HCT116 (cell line): Measurements from ENCODE around the gene FAF2. TPM values are rescaled to one million over a fixed set of nuclear protein-coding genes. Genes with fewer than 3 reads are reported as not detected.

ENCODE experiments used
- ATAC-seq: fragments of 200-7000 bp; cut with Tn5 transposase; 2 replicates; pipeline ENCODE4 v1.9.1; 2020; ENCODE audit warnings: mild to moderate bottlenecking, moderate library complexity
- BruUV-seq: library from RNA; stranded (reverse); fragments of 400-500 nt; replicated peaks from 2 replicates; lab custom pipeline; 2021; lab: Mats Ljungman, UMichigan
- CTCF ChIA-PET: fragments of 300-600 bp; sonication (Branson Sonifier 250); formaldehyde crosslinking; loops from one replicate; lab custom pipeline; 2021; ENCODE audit warnings: antibody characterized with exemption; lab: Charles Lee
- POLR2A ChIA-PET: fragments of 300-600, 350-600 bp; sonication (Branson Sonifier 250); formaldehyde crosslinking; loops from one replicate; lab custom pipeline; 2021; ENCODE audit warnings: antibody characterized with exemption; lab: Charles Lee
- RAD21 ChIA-PET, 2 experiments: fragments of 300-600 bp; sonication (Branson Sonifier 250); formaldehyde crosslinking; loops; one replicate each; lab custom pipeline; 2023; ENCODE audit warnings: low total read pairs in 2 of 2; ENCODE audit not compliant: uncharacterized antibody in 2 of 2, unreplicated experiment in 2 of 2, low non-redundant PET in 1 of 2; lab: Charles Lee
- DNase-seq: peaks from one replicate; pipeline ENCODE4 v3.0.0-alpha.2; 2010; ENCODE audit warnings: low read depth, low spot score
- H2AFZ ChIP-seq: fragments of 200-600 bp; shearing (Covaris generic), sonication (generic); 2 replicates; pipeline ENCODE4 v1.6.1; 2017; ENCODE audit warnings: low read depth, mixed run types, mixed read lengths, antibody characterized with exemption, low read length; ENCODE audit not compliant: poor library complexity, severe bottlenecking
- H3K27ac ChIP-seq: 2 replicates; pipeline ENCODE4 v1.5.1; 2012; ENCODE audit warnings: low read depth, low read length
- H3K27me3 ChIP-seq: fragments of 200-600 bp; sonication (generic); 2 replicates; pipeline ENCODE4 v1.6.1; 2016; ENCODE audit warnings: mixed run types, low read length, mixed read lengths; ENCODE audit not compliant: insufficient read depth
- H3K36me3 ChIP-seq, 2 experiments: fragments of 200-500 bp in 1 of 2; fragments of 200-600 bp in 1 of 2; sonication (Bioruptor generic) in 1 of 2; sonication (generic) in 1 of 2; 2 replicates each; pipeline versions ENCODE4 v1.5.1 to v1.6.1; 2014 to 2016; ENCODE audit warnings: low read length in 2 of 2, inconsistent platforms in 1 of 2, mixed read lengths in 1 of 2, mixed run types in 1 of 2; ENCODE audit not compliant: insufficient read depth in 2 of 2, control insufficient read depth in 1 of 2
- H3K4me1 ChIP-seq, 2 experiments: fragments of 200-600 bp in 1 of 2; sonication (generic) in 1 of 2; 2 replicates each; pipeline versions ENCODE4 v1.5.1 to v1.6.1; 2012 to 2017; ENCODE audit warnings: low read length in 2 of 2, inconsistent platforms in 1 of 2, mild to moderate bottlenecking in 1 of 2, mixed read lengths in 1 of 2, mixed run types in 1 of 2, moderate library complexity in 1 of 2; ENCODE audit not compliant: insufficient read depth in 2 of 2, control insufficient read depth in 1 of 2
- H3K4me2 ChIP-seq: fragments of 200-600 bp; sonication (generic); 2 replicates; pipeline ENCODE4 v1.6.1; 2017; ENCODE audit warnings: mixed run types, low read length, mixed read lengths
- H3K4me3 ChIP-seq, 2 experiments: fragments of 200-600 bp in 1 of 2; sonication (generic) in 1 of 2; replicated peaks in 1 of 2; 2 replicates each; pipeline ENCODE4 v1.5.1; 2011 to 2016; ENCODE audit warnings: low read length in 2 of 2, control low read depth in 1 of 2, low read depth in 1 of 2, mild to moderate bottlenecking in 1 of 2, mixed read lengths in 1 of 2, mixed run types in 1 of 2
- H3K79me2 ChIP-seq: fragments of 200-600 bp; sonication (generic); 2 replicates; pipeline ENCODE4 v1.6.1; 2017; ENCODE audit warnings: mild to moderate bottlenecking, mixed run types, low read length, moderate library complexity, mixed read lengths; ENCODE audit not compliant: insufficient read depth
- H3K9ac ChIP-seq: fragments of 200-600 bp; sonication (generic); 2 replicates; pipeline ENCODE4 v1.6.1; 2016; ENCODE audit warnings: low read length, mixed read lengths
- H3K9me2 ChIP-seq: fragments of 200-600 bp; sonication (generic), shearing (Covaris generic); 2 replicates; pipeline ENCODE4 v1.6.1; 2017; ENCODE audit warnings: mixed run types, mild to moderate bottlenecking, moderate library complexity; ENCODE audit not compliant: insufficient read depth
- H3K9me3 ChIP-seq, 2 experiments: fragments of 200-500 bp in 1 of 2; fragments of 200-600 bp in 1 of 2; sonication (Bioruptor generic) in 1 of 2; sonication (generic) in 1 of 2; 2 replicates each; pipeline ENCODE4 v1.6.1; 2014 to 2017; ENCODE audit warnings: low read length in 2 of 2, mixed read lengths in 2 of 2, inconsistent platforms in 1 of 2, low read depth in 1 of 2, mild to moderate bottlenecking in 1 of 2, mixed run types in 1 of 2, moderate library complexity in 1 of 2; ENCODE audit not compliant: control insufficient read depth in 1 of 2, insufficient read depth in 1 of 2
- H4K20me1 ChIP-seq: fragments of 200-600 bp; sonication (generic), shearing (Covaris generic); 2 replicates; pipeline ENCODE4 v1.6.1; 2017; ENCODE audit warnings: mixed run types, mild to moderate bottlenecking, moderate library complexity; ENCODE audit not compliant: insufficient read depth
- ATF3 ChIP-seq: IDR thresholded peaks from 2 replicates; pipeline ENCODE4 v1.6.1; 2012
- CBX3 ChIP-seq: IDR thresholded peaks from 2 replicates; pipeline ENCODE4 v1.6.1; 2012; ENCODE audit warnings: low read depth
- CEBPB ChIP-seq: IDR thresholded peaks from 2 replicates; pipeline ENCODE4 v1.6.1; 2012; ENCODE audit warnings: low read depth
- EGR1 ChIP-seq: IDR thresholded peaks from 2 replicates; pipeline ENCODE4 v1.6.1; 2012; ENCODE audit warnings: low read depth
- ELF1 ChIP-seq: IDR thresholded peaks from 2 replicates; pipeline ENCODE4 v1.6.1; 2012; ENCODE audit warnings: low read depth, borderline replicate concordance
- EZH2 ChIP-seq: fragments of 200-600 bp; sonication (generic); IDR thresholded peaks from 2 replicates; pipeline ENCODE4 v1.6.1; 2017; ENCODE audit warnings: antibody characterized with exemption, mixed run types
- EZH2phosphoT487 ChIP-seq: fragments of 200-600 bp; IDR thresholded peaks from 2 replicates; pipeline ENCODE4 v1.6.1; 2018; ENCODE audit warnings: antibody characterized with exemption, borderline replicate concordance
- FOSL1 ChIP-seq: IDR thresholded peaks from 2 replicates; pipeline ENCODE4 v1.6.1; 2012; ENCODE audit warnings: low read depth
- JUND ChIP-seq: IDR thresholded peaks from 2 replicates; pipeline ENCODE4 v1.6.1; 2012
- POLR2A ChIP-seq: IDR thresholded peaks from 2 replicates; pipeline ENCODE4 v1.7.0; 2011; ENCODE audit warnings: borderline replicate concordance; ENCODE audit not compliant: insufficient read depth, insufficient read length; ENCODE audit errors: extremely low read depth
- POLR2AphosphoS5 ChIP-seq: IDR thresholded peaks from 2 replicates; pipeline ENCODE4 v1.6.1; 2011; ENCODE audit warnings: mild to moderate bottlenecking, low read depth, low read length, moderate library complexity
- SP1 ChIP-seq: IDR thresholded peaks from 2 replicates; pipeline ENCODE4 v1.6.1; 2012; ENCODE audit warnings: low read depth
- SRF ChIP-seq: IDR thresholded peaks from 2 replicates; pipeline ENCODE4 v1.6.1; 2012; ENCODE audit warnings: low read depth
- TCF7L2 ChIP-seq: IDR thresholded peaks from 2 replicates; pipeline ENCODE4 v1.7.0; 2011; ENCODE audit warnings: borderline replicate concordance, inconsistent platforms; ENCODE audit not compliant: insufficient read depth, insufficient read length; ENCODE audit errors: extremely low read depth
- YY1 ChIP-seq: IDR thresholded peaks from 2 replicates; pipeline ENCODE4 v1.6.1; 2011; ENCODE audit warnings: low read length, low read depth, moderate library complexity, mild to moderate bottlenecking; ENCODE audit not compliant: insufficient replicate concordance; ENCODE audit errors: extremely low read depth
- ZBTB33 ChIP-seq: IDR thresholded peaks from 2 replicates; pipeline ENCODE4 v1.6.1; 2011; ENCODE audit warnings: mild to moderate bottlenecking, low read length, moderate library complexity; ENCODE audit not compliant: insufficient replicate concordance; ENCODE audit errors: extremely low read depth
- ZFX ChIP-seq: fragments of 450-650 bp; IDR thresholded peaks from 2 replicates; pipeline ENCODE4 v1.6.1; 2017
- intact Hi-C: fragments of 100-400 bp; cut with micrococcal nuclease; formaldehyde crosslinking; loops from 2 replicates; pipeline ENCODE4 v1.10.0; 2022
- total RNA-seq: library from RNA; stranded (reverse); gene quantifications from one replicate; pipeline ENCODE4 v1.2.1, GENCODE V29; 2021; ENCODE audit not compliant: unreplicated experiment
- TF ChIP-seq, protein P1 (sequence below): IDR thresholded peaks from 2 replicates; pipeline ENCODE4 v1.6.1; 2012; ENCODE audit warnings: low read depth
- TF ChIP-seq, protein P2 (sequence below): IDR thresholded peaks from 2 replicates; pipeline ENCODE4 v1.6.1; 2012

FAF2 gene
- total RNA-seq, 1 experiment from 2014 or later = 51.9 TPM

DNA sequence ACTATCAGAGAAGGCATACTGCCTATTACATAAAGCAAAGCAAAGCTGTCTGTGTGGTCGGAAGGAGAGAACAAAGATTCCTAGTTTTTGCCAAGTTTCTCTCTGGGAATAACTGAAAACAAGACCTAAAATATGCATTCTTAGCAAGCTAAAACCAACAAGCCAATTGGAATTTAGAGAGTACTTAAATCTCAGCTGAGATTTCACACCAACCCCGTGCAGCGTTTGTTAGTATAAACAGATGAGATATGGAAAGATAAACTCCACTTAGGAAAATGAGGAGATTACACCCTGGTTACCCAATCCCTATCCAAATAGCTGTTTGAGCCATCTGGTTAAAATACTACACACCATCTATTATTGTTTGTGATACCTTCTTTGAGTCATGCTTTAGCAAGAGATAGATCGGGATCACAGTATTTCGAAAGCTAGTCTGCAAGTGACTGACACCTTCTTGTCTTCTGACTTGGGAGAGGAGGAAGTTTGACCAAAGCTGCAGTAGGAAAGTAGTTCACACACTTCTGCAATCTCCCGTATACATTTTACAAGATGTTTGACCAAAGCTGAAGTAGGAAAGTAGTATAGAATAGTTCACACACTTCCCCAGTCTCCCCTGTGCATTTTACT, 18.2 kb downstream of the FAF2 start:
- intact Hi-C loops = no loop called here
- H3K79me2 ChIP-seq = peaks cover 97% of the 10 kb centered on the region
- no peak overlapping the region for H3K4me3 ChIP-seq
- no peaks in the 10 kb centered on the region for H3K9me3 ChIP-seq
- ChIA-PET POLR2A (no interaction called here), RAD21 (no interaction called here), CTCF (no interaction called here)
- BruUV-seq = no TSS peak
- TF ChIP-seq CBX3 (no peak), ZFX (no peak), ZBTB33 (no peak), SRF (no peak), ELF1 (no peak), TCF7L2 (no peak), SP1 (no peak), FOSL1 (no peak), EGR1 (no peak), POLR2A (no peak), ATF3 (no peak), EZH2phosphoT487 (no peak), POLR2AphosphoS5 (no peak), EZH2 (no peak), JUND (no peak), YY1 (no peak), CEBPB (no peak)
- TF ChIP-seq, protein P1, sequence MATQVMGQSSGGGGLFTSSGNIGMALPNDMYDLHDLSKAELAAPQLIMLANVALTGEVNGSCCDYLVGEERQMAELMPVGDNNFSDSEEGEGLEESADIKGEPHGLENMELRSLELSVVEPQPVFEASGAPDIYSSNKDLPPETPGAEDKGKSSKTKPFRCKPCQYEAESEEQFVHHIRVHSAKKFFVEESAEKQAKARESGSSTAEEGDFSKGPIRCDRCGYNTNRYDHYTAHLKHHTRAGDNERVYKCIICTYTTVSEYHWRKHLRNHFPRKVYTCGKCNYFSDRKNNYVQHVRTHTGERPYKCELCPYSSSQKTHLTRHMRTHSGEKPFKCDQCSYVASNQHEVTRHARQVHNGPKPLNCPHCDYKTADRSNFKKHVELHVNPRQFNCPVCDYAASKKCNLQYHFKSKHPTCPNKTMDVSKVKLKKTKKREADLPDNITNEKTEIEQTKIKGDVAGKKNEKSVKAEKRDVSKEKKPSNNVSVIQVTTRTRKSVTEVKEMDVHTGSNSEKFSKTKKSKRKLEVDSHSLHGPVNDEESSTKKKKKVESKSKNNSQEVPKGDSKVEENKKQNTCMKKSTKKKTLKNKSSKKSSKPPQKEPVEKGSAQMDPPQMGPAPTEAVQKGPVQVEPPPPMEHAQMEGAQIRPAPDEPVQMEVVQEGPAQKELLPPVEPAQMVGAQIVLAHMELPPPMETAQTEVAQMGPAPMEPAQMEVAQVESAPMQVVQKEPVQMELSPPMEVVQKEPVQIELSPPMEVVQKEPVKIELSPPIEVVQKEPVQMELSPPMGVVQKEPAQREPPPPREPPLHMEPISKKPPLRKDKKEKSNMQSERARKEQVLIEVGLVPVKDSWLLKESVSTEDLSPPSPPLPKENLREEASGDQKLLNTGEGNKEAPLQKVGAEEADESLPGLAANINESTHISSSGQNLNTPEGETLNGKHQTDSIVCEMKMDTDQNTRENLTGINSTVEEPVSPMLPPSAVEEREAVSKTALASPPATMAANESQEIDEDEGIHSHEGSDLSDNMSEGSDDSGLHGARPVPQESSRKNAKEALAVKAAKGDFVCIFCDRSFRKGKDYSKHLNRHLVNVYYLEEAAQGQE = no peak
- TF ChIP-seq, protein P2, sequence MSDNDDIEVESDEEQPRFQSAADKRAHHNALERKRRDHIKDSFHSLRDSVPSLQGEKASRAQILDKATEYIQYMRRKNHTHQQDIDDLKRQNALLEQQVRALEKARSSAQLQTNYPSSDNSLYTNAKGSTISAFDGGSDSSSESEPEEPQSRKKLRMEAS = no peak
- H3K9ac ChIP-seq = no peak overlapping the region
- DNase-seq (no peak), ATAC-seq (no peak)
- no peak overlapping the region for H2AFZ ChIP-seq
- no peak overlapping the region for H3K4me2 ChIP-seq
- no peak overlapping the region for H3K27ac ChIP-seq
- no peaks in the 10 kb centered on the region for H3K27me3 ChIP-seq
- H3K9me2 ChIP-seq = no peaks in the 10 kb centered on the region
- peaks cover 0 to 21% of the 10 kb centered on the region in 2 experiments; a peak in 2 of 4 replicates for H3K4me1 ChIP-seq
- peaks cover 14% of the 10 kb centered on the region; the same call in 1 of the 2 replicates for H4K20me1 ChIP-seq
- H3K36me3 ChIP-seq = 0 out of 4 replicates have a peak, but pooled peaks cover 0 to 3% of the 10 kb centered on the region in 2 experiments
